ENCODE measurements around the gene SART1. TPM values are rescaled to one million over a fixed set of nuclear protein-coding genes. Genes with fewer than 3 reads are reported as not detected.

Gene SART1
- total RNA-seq = 41.6 and 48.0 TPM in 2 replicates

DNA sequence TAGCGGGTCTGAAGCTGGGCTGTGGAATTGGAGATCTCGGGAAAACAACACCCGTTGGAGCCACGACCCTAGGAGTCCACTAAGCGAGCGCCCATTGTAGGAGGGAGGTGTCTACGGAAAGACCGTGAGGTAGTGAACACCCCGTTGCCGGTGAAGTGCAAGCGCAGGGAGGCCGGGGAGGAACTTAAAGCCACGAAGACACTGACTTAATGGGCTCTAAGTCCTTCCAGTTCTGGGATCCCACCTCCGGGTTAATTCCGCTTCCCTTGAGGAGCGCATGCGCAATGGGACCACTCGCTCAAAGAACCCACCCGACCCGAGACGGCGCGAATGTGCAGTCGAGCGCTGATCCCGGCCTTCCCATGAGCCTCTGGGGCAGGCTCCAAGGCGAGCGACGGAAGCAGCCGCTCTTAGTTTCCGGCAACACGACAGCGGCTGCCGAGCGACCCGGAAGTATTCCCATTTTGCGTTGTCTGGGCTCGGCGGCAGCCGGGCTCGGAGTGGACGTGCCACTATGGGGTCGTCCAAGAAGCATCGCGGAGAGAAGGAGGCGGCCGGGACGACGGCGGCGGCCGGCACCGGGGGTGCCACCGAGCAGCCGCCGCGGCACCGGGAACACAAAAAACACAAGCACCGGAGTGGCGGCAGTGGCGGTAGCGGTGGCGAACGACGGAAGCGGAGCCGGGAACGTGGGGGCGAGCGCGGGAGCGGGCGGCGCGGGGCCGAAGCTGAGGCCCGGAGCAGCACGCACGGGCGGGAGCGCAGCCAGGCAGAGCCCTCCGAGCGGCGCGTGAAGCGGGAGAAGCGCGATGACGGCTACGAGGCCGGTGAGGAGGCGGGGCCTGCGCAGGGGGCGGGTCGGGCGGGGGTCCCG lies at the start of gene SART1:
TSS of gene SART1 (plus strand) at position 468 of the 874 bp plus-strand sequence. CDS start at position 515, 47 bp downstream.

DNA sequence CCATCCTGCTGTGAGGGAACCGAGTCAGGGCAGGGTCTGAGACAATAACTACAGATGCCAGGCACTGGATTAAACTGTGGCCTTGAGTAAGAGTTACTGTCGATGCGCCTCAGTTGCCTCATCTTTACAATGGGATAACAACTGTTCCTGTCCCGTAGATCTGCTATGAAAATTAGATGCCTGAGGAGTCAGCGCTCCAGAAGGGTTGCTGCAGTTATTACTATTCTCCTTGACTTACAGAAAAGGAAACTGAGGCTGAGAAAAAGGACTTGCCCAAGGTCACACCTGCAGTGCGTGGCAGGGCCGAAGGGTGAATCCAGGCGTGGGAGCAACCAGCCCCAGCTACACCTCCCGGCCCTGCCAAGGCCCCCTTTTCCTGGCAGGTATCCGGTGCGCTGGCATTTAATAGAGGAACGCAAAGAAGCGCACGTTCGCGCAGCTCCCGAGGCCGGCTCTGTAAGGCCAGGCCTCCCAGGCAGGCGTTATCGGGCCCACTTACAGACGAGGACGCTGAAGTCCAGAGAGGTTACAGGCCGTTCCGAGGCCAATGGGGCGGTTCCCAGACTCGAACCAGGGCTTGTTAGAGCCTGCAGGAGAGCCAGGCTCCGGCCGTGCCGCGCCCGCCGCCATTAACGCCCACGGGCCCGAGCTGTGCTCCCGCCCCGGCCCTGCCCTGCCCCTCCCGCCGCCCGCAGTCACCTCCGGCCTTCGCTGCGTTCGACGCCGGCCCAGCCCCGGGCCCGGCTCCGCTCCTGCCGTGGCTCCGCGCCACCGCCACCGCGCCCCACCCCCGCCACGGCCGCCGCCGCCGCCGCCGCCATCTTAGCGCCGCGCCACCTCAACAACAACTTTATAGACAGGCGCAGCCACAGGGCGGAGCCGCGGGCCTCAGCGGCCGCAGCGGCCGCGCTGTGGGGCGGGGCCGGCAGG lies 43.1 kb upstream of the SART1 start, which contains the start of gene C11orf68:
TSS of gene C11orf68 (minus strand) at position 852 of the 930 bp plus-strand sequence. CDS start at position 821, 31 bp downstream.

DNA sequence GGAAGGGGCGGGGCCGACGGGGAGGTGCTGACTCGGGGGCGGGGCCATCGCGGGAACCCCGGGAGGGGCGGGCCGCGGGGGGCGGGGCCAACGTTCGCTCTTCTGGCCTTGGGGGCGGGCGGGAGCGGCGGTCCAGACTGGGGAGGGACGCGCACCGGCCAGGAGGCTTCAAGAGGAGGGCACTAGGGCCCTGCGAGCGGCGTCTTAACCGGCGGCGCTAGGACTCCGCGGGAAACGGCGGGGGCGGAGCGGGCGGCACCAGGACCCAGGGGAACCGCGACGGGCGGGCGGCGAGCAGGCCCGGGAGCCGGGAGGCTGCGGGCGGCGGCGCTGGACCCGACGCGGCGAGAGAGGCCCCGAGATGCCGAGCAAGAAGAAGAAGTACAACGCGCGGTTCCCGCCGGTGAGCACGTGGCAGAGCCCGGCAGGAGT lies 42.4 kb upstream of the SART1 start, which contains the start of gene DRAP1:
TSS of gene DRAP1 (plus strand) at position 286 of the 432 bp plus-strand sequence. CDS start at position 362, 76 bp downstream.

GRCh38 chr11:65945430-65945911 lies 16.1 kb upstream of the SART1 start, which contains the start of gene TSGA10IP:
Gene TSGA10IP, plus strand, starts transcription at chr11:65945480. Its CDS starts 196 bp downstream, at chr11:65945676.

GRCh38 chr11:66001942-66002647 lies 40.6 kb downstream of the SART1 start, which contains the start of the genes BANF1 and EIF1AD:
Gene BANF1, plus strand, starts transcription at chr11:66002503. Its CDS starts 748 bp downstream, at chr11:66003251.
Gene EIF1AD, minus strand, starts transcription at chr11:66002157. Its CDS starts 1,768 bp downstream, at chr11:66000389.

DNA sequence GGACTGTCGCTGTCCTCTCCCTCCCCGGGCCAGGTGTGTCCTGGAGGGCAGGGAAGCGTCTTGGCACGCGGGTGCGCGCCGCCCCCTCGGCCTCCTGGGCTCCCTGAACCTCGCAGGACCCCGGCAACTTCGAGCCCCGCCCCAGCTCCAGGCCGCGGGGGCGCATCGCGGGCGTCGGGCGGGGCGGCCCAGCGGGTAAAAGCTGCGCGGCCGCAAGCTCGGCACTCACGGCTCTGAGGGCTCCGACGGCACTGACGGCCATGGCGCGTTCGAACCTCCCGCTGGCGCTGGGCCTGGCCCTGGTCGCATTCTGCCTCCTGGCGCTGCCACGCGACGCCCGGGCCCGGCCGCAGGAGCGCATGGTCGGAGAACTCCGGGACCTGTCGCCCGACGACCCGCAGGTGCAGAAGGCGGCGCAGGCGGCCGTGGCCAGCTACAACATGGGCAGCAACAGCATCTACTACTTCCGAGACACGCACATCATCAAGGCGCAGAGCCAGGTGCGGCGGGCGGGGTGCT lies 50.3 kb downstream of the SART1 start, which contains the start of gene CST6:
TSS of gene CST6 (plus strand) at position 224 of the 519 bp plus-strand sequence. CDS start at position 261, 37 bp downstream.

DNA sequence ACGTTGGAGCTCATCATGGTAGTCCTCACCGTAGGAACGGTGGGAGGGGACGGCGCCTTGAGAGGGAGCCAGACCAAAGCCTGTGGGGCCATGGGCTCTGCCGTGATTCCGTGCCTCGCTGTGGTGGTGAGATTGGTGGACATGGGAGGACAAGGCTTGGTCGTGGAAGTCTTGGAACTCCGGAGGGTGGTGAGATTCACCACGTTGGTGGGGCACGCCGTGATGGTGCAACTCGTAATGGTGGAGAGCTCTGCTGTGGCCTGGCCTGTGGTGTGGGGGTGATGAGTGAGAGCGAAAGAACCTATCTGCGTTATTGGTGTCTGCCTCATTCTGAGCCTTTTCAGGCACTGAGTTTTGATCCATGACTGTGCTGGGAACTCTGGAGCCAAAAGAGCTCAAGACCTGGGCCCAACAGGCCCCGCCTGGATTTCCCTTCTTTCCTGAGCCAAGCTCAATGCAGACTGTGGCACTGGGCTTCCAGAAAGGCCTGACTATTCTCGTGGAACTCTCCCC lies 64.5 kb downstream of the SART1 start, which contains the start of gene CATSPER1:
TSS of gene CATSPER1 (minus strand) at position 463 of the 513 bp plus-strand sequence. CDS start at position 363, 100 bp downstream.

Other genes with a start within 250 kb of the SART1 start
- gene KAT5, start 249.5 kb upstream of the SART1 start, total RNA-seq = 35.3 and 41.9 TPM in 2 replicates
- 34.2 and 37.3 TPM in 2 replicates for gene RNASEH2C, start 240.9 kb upstream of the SART1 start, total RNA-seq
- gene AP5B1, start 180.8 kb upstream of the SART1 start, total RNA-seq = 5.5 and 8.5 TPM in 2 replicates
- not detected in 2 replicates for gene OVOL1, start 174.7 kb upstream of the SART1 start, total RNA-seq
- gene SNX32, start 127.8 kb upstream of the SART1 start, total RNA-seq = under 0.01 and 0.50 TPM in 2 replicates
- 1,281 and 2,304 TPM in 2 replicates for gene CFL1, start 103.6 kb upstream of the SART1 start, total RNA-seq
- 45.2 and 48.9 TPM in 2 replicates for gene MUS81, start 101.3 kb upstream of the SART1 start, total RNA-seq
- gene EFEMP2, start 88.9 kb upstream of the SART1 start, total RNA-seq = 11.2 and 26.1 TPM in 2 replicates
- gene CTSW, start 81.9 kb upstream of the SART1 start, total RNA-seq = under 0.01 TPM in 1 of 2 replicates, not detected in the other
- gene FIBP, start 73.3 kb upstream of the SART1 start, total RNA-seq = 146 and 161 TPM in 2 replicates
- 50.0 and 94.9 TPM in 2 replicates for gene CCDC85B, start 71.1 kb upstream of the SART1 start, total RNA-seq
- 4.4 and 5.0 TPM in 2 replicates for gene FOSL1, start 61.3 kb upstream of the SART1 start, total RNA-seq
- 12.1 and 18.9 TPM in 2 replicates for gene C11orf68, start 42.7 kb upstream of the SART1 start, total RNA-seq
- 104 and 157 TPM in 2 replicates for gene DRAP1, start 42.3 kb upstream of the SART1 start, total RNA-seq
- not detected in 2 replicates for gene TSGA10IP, start 16.3 kb upstream of the SART1 start, total RNA-seq
- gene EIF1AD, start 40.4 kb downstream of the SART1 start, total RNA-seq = 24.6 and 46.3 TPM in 2 replicates
- 11.6 and 16.4 TPM in 2 replicates for gene BANF1, start 40.8 kb downstream of the SART1 start, total RNA-seq
- gene CST6, start 50.3 kb downstream of the SART1 start, total RNA-seq = 0.49 and 1.1 TPM in 2 replicates
- 0.16 TPM in 1 of 2 replicates, not detected in the other for gene CATSPER1, start 64.7 kb downstream of the SART1 start, total RNA-seq
- gene GAL3ST3, start 87.4 kb downstream of the SART1 start, total RNA-seq = 0.76 TPM in 1 of 2 replicates, not detected in the other
- gene SF3B2, start 90.6 kb downstream of the SART1 start, total RNA-seq = 74.0 and 88.3 TPM in 2 replicates
- 12.8 and 50.9 TPM in 2 replicates for gene PACS1, start 108.5 kb downstream of the SART1 start, total RNA-seq